ENCODE measurements around the gene NCF4.

NCF4 gene

GRCh38 chr22:36900880-36901279 is 40.1 kb downstream of the NCF4 start:
- FAIRE-seq = no peak
- no peak for TF ChIP-seq TAF1 (IDR thresholded peaks at IDR 0.05; ENCODE audit: borderline replicate concordance, low read depth, low read length)
- no peak for TF ChIP-seq POLR2A (IDR thresholded peaks at IDR 0.05; ENCODE audit: low read depth, low read length)
- no peak for TF ChIP-seq POLR2AphosphoS5 (IDR thresholded peaks at IDR 0.05; ENCODE audit: low read depth, low read length)
- DNase-seq (ENCODE audit: insufficient read length) = no peak

GRCh38 chr22:36901411-36902142 is 40.8 kb downstream of the NCF4 start:
- DNase-seq (ENCODE audit: insufficient read length) (peak; percentile 58), FAIRE-seq (peak; percentile 97)
- TF ChIP-seq POLR2A (IDR thresholded peaks at IDR 0.05; ENCODE audit: low read depth, low read length) (peak; percentile 58; the same call in 1 of the 2 replicates), POLR2AphosphoS5 (IDR thresholded peaks at IDR 0.05; ENCODE audit: low read depth, low read length) (peak; percentile 64; the same call in 1 of the 2 replicates), TAF1 (IDR thresholded peaks at IDR 0.05; ENCODE audit: borderline replicate concordance, low read depth, low read length) (no peak)

- DNase-seq (ENCODE audit: insufficient read length) (no peak), FAIRE-seq (no peak)
- TF ChIP-seq POLR2A (IDR thresholded peaks at IDR 0.05; ENCODE audit: low read depth, low read length) = no peak
- no peak for TF ChIP-seq TAF1 (IDR thresholded peaks at IDR 0.05; ENCODE audit: borderline replicate concordance, low read depth, low read length)
- TF ChIP-seq POLR2AphosphoS5 (IDR thresholded peaks at IDR 0.05; ENCODE audit: low read depth, low read length) = no peak
Measured at GRCh38 chr22:36902143-36902926, 41.5 kb downstream of the NCF4 start.

- TF ChIP-seq POLR2A (IDR thresholded peaks at IDR 0.05; ENCODE audit: low read depth, low read length) (no peak), TAF1 (IDR thresholded peaks at IDR 0.05; ENCODE audit: borderline replicate concordance, low read depth, low read length) (no peak), POLR2AphosphoS5 (IDR thresholded peaks at IDR 0.05; ENCODE audit: low read depth, low read length) (no peak)
- no peak for DNase-seq (ENCODE audit: insufficient read length)
- peak; percentile 70 for FAIRE-seq
Measured at GRCh38 chr22:36904260-36904880, 43.6 kb downstream of the NCF4 start.

GRCh38 chr22:36907253-36908195 is 46.7 kb downstream of the NCF4 start:
- no peak for TF ChIP-seq POLR2AphosphoS5 (IDR thresholded peaks at IDR 0.05; ENCODE audit: low read depth, low read length)
- no peak for TF ChIP-seq TAF1 (IDR thresholded peaks at IDR 0.05; ENCODE audit: borderline replicate concordance, low read depth, low read length)
- FAIRE-seq (peak; percentile 69), DNase-seq (ENCODE audit: insufficient read length) (no peak)

GRCh38 chr22:36910461-36910860 is 49.7 kb downstream of the NCF4 start:
- TF ChIP-seq POLR2AphosphoS5 (IDR thresholded peaks at IDR 0.05; ENCODE audit: low read depth, low read length) = no peak
- TF ChIP-seq TAF1 (IDR thresholded peaks at IDR 0.05; ENCODE audit: borderline replicate concordance, low read depth, low read length) = no peak
- no peak for TF ChIP-seq POLR2A (IDR thresholded peaks at IDR 0.05; ENCODE audit: low read depth, low read length)
- DNase-seq (ENCODE audit: insufficient read length) (no peak), FAIRE-seq (no peak)

- TF ChIP-seq POLR2AphosphoS5 (IDR thresholded peaks at IDR 0.05; ENCODE audit: low read depth, low read length) = no peak
- no peak for TF ChIP-seq TAF1 (IDR thresholded peaks at IDR 0.05; ENCODE audit: borderline replicate concordance, low read depth, low read length)
- TF ChIP-seq POLR2A (IDR thresholded peaks at IDR 0.05; ENCODE audit: low read depth, low read length) = no peak
- no peak for DNase-seq (ENCODE audit: insufficient read length)
- no peak for FAIRE-seq
Measured at GRCh38 chr22:36911887-36912661, 51.3 kb downstream of the NCF4 start.

GRCh38 chr22:36912694-36913426 is 52.1 kb downstream of the NCF4 start:
- peak; percentile 17 for FAIRE-seq
- TF ChIP-seq TAF1 (IDR thresholded peaks at IDR 0.05; ENCODE audit: borderline replicate concordance, low read depth, low read length) (no peak), POLR2AphosphoS5 (IDR thresholded peaks at IDR 0.05; ENCODE audit: low read depth, low read length) (no peak), POLR2A (IDR thresholded peaks at IDR 0.05; ENCODE audit: low read depth, low read length) (no peak)
- no peak for DNase-seq (ENCODE audit: insufficient read length)

GRCh38 chr22:36913427-36914389 is 52.9 kb downstream of the NCF4 start, which contains the start of gene CSF2RB:
Gene CSF2RB, plus strand, starts transcription at chr22:36913628. Its CDS starts 8,580 bp downstream, at chr22:36922208.
- TF ChIP-seq TAF1 (IDR thresholded peaks at IDR 0.05; ENCODE audit: borderline replicate concordance, low read depth, low read length) (no peak), POLR2A (IDR thresholded peaks at IDR 0.05; ENCODE audit: low read depth, low read length) (peak; percentile 54), POLR2AphosphoS5 (IDR thresholded peaks at IDR 0.05; ENCODE audit: low read depth, low read length) (peak; percentile 43; the same call in 1 of the 2 replicates)
- FAIRE-seq = peak; percentile 92
- no peak for DNase-seq (ENCODE audit: insufficient read length)
